ENCODE results near the gene BCL11B. TPM values are rescaled to one million over a fixed set of nuclear protein-coding genes. Genes with fewer than 3 reads are reported as not detected.

The BCL11B gene
- total RNA-seq, result under 0.01 TPM in 2 replicates

DNA sequence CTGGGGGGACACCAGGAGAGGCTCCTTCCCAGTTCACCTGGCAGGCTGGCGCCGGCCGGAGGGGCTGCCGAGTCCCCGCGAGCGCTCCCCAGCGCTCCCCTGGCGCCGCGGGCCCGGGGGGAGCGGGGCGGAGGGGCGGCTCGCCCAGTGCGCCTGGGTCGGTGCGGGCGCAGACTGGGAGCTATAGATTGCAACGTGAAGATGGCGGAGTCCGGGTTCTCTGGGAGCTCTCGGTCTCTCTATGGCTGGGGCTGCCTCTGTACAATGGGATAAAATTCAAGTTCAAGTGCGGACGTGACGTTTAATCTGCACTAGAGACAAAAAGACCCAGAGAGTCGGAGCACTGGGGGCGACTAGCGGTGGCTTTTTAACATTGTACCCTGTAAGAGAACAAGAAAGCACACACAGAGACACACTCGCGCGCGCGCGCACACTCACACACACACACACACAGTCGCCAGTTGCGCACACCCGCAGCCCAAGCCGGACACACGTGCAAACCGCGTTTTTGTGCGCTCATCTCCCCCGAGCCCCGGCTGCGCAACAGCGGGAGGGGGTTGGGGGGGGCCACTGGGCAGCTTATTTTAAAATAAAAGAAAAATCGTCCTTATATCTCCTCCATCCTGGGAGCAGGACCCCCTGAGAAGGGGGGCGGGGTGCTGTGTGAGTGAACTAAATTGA, at the start of gene BCL11B:
Gene BCL11B (minus strand): TSS at position 247 of the 681 bp plus-strand sequence. CDS start 979 bp downstream, outside the sequence.

Other genes with a start within 250 kb of the BCL11B start
- 39.6 and 39.7 TPM in 2 replicates for gene SETD3, start 208.7 kb upstream of the BCL11B start, total RNA-seq
- gene CCNK, start 209.2 kb upstream of the BCL11B start, total RNA-seq, result 35.7 and 36.1 TPM in 2 replicates